Measurements from ENCODE around the gene TMUB1.

The TMUB1 gene

GRCh38 chr7:151120896-151121295 is 37.6 kb upstream of the TMUB1 start:
- DNase-seq: no peak

DNA sequence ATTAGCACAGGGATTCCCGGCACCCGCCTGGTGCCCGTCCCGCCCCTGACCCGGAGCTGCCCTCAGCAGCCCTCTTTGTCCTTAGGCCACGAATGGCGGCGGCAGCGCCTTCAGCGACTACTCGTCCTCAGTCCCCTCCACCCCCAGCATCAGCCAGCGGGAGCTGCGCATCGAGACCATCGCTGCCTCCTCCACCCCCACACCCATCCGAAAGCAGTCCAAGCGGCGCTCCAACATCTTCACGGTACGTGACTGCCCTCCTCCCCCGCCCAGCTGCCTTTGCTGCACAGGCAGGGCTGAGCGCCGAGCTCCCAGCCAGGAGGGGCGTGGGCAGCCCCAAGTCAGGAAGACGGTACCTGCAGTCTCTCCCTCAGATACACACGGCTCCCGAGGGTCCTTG is 36.6 kb upstream of the TMUB1 start:
- no peak for DNase-seq

DNA sequence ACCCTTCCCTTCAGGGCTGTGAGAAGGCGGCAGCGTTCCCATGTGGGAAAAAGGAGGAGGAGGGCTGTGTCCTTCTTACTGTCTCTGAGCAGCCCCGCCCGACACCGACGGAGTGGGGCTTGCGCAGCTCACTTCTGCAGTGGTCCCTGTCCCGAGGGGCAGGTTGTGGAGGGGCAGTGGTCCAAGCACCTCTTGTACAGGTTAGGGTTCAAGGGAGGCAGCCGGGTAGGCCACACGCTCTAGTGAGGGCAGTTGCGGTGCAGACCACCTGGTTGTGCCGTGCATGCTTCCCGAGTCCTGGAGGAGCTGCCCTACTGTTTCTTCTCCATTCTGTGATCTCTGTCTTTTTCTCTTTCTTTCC is 35.7 kb upstream of the TMUB1 start:
- no peak for DNase-seq

DNA sequence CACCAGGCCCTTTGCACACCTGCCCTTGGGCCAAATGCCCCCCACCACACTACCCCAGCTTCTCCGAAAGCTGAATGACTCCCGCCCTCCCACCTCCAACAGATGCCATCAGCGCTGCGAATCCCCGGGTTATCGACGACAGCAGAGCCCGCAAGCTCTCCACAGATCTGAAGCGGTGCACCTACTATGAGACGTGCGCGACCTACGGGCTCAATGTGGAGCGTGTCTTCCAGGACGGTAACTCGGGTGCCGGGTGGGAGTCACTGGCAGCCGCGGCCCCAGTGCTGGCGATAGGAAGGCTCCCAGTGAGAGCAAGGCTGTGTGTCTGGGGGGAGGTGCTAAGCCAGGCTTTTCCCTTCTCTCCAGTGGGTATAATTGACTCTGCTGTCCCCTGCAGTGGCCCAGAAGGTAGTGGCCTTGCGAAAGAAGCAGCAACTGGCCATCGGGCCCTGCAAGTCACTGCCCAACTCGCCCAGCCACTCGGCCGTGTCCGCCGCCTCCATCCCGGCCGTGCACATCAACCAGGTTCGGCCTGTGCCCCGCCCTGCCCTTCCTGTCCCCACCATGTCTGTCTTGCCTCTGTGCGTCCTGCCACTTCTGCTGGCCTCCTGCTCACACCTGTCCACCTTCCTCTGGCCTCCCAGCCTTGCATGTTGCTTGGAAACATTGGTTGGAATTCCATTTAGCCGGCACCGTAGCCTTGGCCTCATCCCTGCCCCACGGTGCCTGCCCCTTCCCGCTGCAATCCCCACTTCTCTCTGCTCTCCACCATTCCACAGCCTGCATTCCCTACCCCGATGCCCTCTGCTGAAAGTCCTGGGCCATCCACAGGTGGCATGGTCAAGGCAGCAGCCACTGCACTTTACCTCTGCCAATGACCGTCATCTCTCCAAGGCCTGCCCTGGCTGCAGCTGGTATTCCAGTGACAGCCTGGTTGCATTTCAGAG is 35.1 kb upstream of the TMUB1 start:
- DNase-seq: no peak

GRCh38 chr7:151117565-151117964 is 34.3 kb upstream of the TMUB1 start:
- no peak for DNase-seq

DNA sequence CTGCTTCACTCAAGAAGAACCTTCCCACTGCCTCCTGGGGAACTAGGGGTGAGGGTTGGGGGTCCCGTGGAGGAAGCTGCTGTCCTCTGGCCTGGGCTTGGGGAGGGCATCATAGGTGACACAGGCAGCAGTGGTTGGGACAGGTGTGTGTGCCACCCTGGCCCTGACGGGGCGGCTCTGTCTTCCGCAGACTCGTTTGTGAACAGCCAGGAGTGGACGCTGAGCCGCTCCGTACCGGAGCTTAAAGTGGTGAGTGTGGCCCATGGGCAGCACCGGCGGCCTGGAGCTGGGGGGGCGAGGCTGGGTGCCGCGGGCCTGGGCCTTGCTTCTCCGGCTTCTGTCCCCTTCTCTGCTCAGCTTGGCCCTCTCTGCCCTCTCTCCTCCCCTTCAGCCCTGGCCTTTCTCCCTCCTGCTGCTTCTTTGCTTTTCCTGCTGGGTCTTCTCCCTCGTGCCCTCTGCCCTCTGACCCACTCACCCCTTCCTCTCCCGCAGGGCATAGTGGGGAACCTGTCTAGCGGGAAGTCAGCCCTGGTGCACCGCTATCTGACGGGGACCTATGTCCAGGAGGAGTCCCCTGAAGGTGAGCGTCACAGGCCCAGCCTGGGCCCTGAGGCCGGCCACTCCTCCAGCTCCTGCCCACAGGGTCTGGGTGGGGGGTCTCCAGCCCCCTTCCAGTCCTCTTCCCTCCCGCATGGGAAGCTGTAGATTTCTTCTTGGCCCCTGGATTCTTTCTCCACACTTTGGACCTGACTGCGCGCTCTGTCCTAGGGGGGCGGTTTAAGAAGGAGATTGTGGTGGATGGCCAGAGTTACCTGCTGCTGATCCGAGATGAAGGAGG is 33.5 kb upstream of the TMUB1 start:
- DNase-seq: no peak

- no peak for DNase-seq
Observed at GRCh38 chr7:151115836-151116418, 32.6 kb upstream of the TMUB1 start.

DNA sequence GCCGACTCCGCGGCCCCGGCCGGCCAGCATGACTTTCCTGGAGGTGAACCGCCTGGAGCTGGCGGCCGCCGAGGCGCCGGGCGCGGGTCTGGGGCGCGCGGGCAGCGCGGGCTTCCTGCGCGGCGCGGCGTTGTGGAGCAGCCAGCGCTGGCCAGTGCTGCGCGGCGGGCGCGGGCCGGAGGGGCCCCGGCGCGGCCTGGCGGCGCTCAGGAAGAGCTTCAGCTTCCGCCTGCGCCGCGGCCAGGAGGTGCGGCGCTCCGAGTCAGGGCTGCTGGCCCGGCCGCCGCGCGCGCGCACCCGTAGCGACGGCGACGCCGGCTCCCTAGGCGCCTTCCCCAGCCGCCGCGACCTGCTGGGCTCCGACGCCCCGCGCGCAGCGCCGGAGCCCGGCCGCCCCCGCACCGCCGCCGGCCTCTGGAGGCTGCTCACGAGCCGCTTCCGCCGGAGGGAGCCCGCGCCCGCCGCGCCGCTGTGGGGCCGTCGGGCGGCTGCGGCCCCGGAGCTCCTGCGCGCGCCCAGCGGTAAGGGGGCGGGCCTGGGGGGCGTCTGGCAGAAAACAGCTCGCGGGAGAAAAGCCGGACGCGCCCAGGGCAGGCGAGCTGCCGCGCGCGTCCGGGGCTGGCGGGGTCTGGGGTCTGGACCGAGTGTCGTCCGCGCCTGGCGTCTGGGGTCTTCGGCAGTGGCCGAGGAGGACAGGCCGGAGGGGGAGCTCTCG is 32.0 kb upstream of the TMUB1 start:
- no peak for DNase-seq

GRCh38 chr7:151114151-151115090 is 31.1 kb upstream of the TMUB1 start:
- DNase-seq: no peak

- DNase-seq: no peak
Observed at GRCh38 chr7:151113344-151114150, 30.3 kb upstream of the TMUB1 start.

- no peak for DNase-seq
Observed at GRCh38 chr7:151110941-151111645, 27.8 kb upstream of the TMUB1 start.

GRCh38 chr7:151110236-151110940 is 27.1 kb upstream of the TMUB1 start:
- no peak for DNase-seq

GRCh38 chr7:151109094-151110048 is 26.1 kb upstream of the TMUB1 start:
- DNase-seq: no peak

DNA sequence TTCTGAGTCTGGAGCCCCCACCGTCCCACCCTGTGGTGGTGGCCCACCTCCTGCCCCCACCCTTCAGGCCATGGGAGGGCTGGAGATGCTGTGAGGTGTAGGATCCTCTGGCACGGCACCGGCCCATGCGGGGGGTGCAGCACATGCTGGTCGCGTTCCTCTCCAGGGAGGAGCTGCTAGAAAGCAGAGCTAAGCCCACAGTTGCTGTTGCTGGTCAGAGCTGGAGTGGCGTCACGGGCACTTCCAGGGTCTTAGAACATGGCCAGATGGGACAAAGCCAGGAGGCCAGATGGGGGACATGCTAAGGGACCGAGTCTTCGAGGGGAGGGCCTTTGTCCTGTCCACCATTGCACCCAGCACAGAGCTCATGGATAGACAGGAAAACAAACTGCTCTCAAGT is 24.6 kb upstream of the TMUB1 start:
- DNase-seq: no peak

DNA sequence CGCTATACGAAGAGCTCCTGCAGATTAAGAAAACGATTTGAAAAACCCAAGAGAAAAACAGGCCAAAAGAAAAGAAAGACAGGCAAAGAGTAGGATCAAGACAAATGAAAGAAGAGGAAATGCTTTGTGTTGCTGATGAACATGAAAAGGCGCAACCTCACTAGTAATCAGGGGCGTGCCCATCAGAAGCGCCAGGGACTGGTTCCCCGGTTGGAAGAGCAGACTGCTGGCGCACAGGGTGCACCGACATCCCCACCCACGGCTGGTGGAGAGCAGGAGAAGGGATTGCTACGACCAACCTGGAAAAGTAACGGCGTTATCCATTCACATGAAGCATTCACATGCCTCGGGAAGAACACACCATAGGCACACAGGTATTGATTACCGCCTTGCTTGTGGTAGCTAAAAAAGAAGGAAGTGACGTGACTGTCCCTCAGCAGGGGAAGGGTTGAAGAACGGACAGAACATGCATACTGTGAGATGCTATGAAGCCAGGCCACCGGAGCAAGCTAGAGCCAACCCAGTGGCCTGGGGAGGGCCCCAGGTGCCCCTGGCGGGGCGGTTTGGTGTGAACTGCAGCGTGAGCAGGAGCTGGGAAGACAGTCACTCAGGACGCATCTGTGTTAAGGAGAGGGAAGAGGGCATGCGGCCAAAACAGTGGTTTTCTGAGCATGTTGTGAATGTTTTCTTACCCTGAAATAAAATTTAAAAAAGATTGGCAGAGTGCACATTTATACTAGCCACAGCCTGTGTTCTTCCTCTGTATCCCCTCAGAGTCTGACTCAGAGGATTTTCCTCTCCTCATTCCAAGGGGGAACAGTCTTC is 21.3 kb upstream of the TMUB1 start:
- no peak for DNase-seq

GRCh38 chr7:151103973-151104372 is 20.7 kb upstream of the TMUB1 start:
- DNase-seq: no peak

DNA sequence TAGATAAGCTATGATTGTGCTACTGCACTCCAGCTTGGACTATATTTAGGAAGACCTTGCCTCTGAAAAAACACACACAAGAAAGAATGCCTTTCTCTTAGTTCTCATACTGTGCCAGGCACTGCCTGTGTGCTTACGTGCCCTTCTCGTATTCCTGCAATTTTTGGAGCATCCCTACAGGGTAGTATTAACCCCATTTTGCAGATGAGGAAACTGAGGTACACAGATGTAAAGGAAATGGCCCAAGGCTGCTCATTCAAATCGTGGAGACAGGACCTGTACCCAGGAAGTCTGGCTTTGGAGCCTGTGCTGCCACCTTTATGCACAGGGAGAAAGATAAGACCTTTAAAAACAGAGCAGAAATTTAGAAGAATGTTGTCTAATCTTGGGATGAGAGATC is 19.7 kb upstream of the TMUB1 start:
- no peak for DNase-seq

Measured in DMS79 treated with DMSO at 0.1 percent for 48 hours (cell line).